ENCODE data around the gene ZSCAN5B. TPM values are rescaled to one million over a fixed set of nuclear protein-coding genes. Genes with fewer than 3 reads are reported as not detected.

ZSCAN5B gene
- total and polyA plus RNA-seq, 2 of the 13 experiments (the other 11 are each of a cell fraction or from before 2014, with no cell fraction given): not detected

DNA sequence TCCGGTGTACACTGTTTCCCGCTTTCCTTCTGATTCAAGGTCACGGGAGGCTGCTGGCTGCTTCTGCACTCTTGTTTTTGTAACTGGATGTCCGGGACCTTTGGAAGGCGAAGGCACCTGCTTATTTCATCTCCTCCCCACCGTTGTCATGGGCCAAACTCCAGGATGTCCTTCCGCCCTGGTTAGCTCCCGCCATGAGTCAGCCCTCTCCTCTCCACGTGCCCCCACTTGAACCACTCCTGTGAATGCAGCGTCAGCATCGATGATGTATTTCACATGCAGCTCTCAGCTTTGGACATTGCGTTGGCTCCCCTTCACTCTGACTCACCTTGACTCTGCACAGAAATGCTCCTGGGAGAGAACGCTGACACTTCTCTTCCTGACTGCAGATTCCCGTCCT lies 27.3 kb downstream of the ZSCAN5B start (continued):
- TF ChIP-seq, protein P1, sequence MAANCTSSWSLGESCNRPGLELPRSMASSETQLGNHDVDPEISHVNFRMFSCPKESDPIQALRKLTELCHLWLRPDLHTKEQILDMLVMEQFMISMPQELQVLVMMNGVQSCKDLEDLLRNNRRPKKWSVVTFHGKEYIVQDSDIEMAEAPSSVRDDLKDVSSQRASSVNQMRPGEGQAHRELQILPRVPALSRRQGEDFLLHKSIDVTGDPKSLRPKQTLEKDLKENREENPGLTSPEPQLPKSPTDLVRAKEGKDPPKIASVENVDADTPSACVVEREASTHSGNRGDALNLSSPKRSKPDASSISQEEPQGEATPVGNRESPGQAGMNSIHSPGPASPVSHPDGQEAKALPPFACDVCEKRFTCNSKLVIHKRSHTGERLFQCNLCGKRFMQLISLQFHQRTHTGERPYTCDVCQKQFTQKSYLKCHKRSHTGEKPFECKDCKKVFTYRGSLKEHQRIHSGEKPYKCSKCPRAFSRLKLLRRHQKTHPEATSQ (CRISPR knock-in tag; IDR thresholded peaks at IDR 0.05; ENCODE audit: borderline replicate concordance): no peak
- TF ChIP-seq, protein P2, sequence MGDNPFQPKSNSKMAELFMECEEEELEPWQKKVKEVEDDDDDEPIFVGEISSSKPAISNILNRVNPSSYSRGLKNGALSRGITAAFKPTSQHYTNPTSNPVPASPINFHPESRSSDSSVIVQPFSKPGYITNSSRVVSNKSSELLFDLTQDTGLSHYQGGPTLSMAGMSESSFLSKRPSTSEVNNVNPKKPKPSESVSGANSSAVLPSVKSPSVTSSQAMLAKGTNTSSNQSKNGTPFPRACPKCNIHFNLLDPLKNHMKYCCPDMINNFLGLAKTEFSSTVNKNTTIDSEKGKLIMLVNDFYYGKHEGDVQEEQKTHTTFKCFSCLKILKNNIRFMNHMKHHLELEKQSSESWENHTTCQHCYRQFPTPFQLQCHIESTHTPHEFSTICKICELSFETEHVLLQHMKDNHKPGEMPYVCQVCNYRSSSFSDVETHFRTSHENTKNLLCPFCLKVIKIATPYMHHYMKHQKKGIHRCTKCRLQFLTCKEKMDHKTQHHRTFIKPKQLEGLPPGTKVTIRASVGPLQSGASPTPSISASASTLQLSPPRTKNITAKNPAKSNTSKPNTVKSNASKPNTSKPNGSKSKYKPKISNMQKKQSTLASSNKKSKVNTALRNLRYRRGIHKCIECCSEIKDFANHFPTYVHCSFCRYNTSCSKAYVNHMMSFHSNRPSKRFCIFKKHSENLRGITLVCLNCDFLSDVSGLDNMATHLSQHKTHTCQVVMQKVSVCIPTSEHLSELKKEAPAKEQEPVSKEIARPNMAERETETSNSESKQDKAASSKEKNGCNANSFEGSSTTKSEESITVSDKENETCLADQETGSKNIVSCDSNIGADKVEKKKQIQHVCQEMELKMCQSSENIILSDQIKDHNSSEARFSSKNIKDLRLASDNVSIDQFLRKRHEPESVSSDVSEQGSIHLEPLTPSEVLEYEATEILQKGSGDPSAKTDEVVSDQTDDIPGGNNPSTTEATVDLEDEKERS (CRISPR knock-in tag; IDR thresholded peaks at IDR 0.05): 0 out of 2 replicates have a peak, but pooled peaks have one; percentile 36
- TF ChIP-seq MATR3 (CRISPR knock-in tag; IDR thresholded peaks at IDR 0.05) (no peak), TSC22D2 (CRISPR knock-in tag; IDR thresholded peaks at IDR 0.05; ENCODE audit: borderline replicate concordance) (no peak), ZNF234 (CRISPR knock-in tag; conservative IDR thresholded peaks at IDR 0.05) (no peak), LCORL (IDR thresholded peaks at IDR 0.05) (no peak), LCORL (CRISPR knock-in tag; IDR thresholded peaks at IDR 0.05) (peak; percentile 89), CHD2 (IDR thresholded peaks at IDR 0.05; ENCODE audit: low read depth, low read length) (no peak; the same call in 1 of the 2 replicates), ZNF883 (CRISPR knock-in tag; IDR thresholded peaks at IDR 0.05; ENCODE audit: not compliant biosample characterization) (peak; percentile 37), ZNF501 (CRISPR knock-in tag; IDR thresholded peaks at IDR 0.05) (no peak; the same call in 1 of the 2 replicates), ZNF44 (CRISPR knock-in tag; IDR thresholded peaks at IDR 0.05) (no peak), PAF1 (CRISPR knock-in tag; IDR thresholded peaks at IDR 0.05) (no peak), ZNF841 (CRISPR knock-in tag; IDR thresholded peaks at IDR 0.05; ENCODE audit: borderline replicate concordance) (no peak), GATA4 (IDR thresholded peaks at IDR 0.05; ENCODE audit: borderline replicate concordance, low read depth) (no peak), KDM2A (CRISPR knock-in tag; IDR thresholded peaks at IDR 0.05; ENCODE audit: borderline replicate concordance, low read depth) (0 out of 2 replicates have a peak, but pooled peaks have one; percentile 34), ZNF24 (IDR thresholded peaks at IDR 0.05) (no peak), NFIC (IDR thresholded peaks at IDR 0.05; ENCODE audit: low read length) (no peak), DMAP1 (CRISPR knock-in tag; IDR thresholded peaks at IDR 0.05) (peak; percentile 77), EZH2 (conservative IDR thresholded peaks at IDR 0.05; ENCODE audit: low read depth, low read length) (no peak), PLRG1 (conservative IDR thresholded peaks at IDR 0.05) (no peak), RNF2 (conservative IDR thresholded peaks at IDR 0.05; ENCODE audit: low read depth) (peak; percentile 52; the same call in 1 of the 2 replicates), SP4 (CRISPR knock-in tag; IDR thresholded peaks at IDR 0.05) (no peak), FOXJ3 (CRISPR knock-in tag; IDR thresholded peaks at IDR 0.05; ENCODE audit: borderline replicate concordance) (no peak)
- TF ChIP-seq, protein P3, sequence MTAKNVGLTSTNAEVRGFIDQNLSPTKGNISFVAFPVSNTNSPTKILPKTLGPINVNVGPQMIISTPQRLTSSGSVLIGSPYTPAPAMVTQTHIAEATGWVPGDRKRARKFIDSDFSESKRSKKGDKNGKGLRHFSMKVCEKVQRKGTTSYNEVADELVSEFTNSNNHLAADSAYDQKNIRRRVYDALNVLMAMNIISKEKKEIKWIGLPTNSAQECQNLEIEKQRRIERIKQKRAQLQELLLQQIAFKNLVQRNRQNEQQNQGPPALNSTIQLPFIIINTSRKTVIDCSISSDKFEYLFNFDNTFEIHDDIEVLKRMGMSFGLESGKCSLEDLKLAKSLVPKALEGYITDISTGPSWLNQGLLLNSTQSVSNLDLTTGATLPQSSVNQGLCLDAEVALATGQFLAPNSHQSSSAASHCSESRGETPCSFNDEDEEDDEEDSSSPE (CRISPR knock-in tag; IDR thresholded peaks at IDR 0.05): peak; percentile 88
- TF ChIP-seq, protein P4, sequence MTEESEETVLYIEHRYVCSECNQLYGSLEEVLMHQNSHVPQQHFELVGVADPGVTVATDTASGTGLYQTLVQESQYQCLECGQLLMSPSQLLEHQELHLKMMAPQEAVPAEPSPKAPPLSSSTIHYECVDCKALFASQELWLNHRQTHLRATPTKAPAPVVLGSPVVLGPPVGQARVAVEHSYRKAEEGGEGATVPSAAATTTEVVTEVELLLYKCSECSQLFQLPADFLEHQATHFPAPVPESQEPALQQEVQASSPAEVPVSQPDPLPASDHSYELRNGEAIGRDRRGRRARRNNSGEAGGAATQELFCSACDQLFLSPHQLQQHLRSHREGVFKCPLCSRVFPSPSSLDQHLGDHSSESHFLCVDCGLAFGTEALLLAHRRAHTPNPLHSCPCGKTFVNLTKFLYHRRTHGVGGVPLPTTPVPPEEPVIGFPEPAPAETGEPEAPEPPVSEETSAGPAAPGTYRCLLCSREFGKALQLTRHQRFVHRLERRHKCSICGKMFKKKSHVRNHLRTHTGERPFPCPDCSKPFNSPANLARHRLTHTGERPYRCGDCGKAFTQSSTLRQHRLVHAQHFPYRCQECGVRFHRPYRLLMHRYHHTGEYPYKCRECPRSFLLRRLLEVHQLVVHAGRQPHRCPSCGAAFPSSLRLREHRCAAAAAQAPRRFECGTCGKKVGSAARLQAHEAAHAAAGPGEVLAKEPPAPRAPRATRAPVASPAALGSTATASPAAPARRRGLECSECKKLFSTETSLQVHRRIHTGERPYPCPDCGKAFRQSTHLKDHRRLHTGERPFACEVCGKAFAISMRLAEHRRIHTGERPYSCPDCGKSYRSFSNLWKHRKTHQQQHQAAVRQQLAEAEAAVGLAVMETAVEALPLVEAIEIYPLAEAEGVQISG (CRISPR knock-in tag; IDR thresholded peaks at IDR 0.05): peak; percentile 77
